Ovary (tissue), 9 donors: ENCODE data around the gene IGFBP4. TPM values are rescaled to one million over a fixed set of nuclear protein-coding genes. Genes with fewer than 3 reads are reported as not detected.

ENCODE experiments used
- DNase-seq, 5 donors: peaks; one replicate each; pipeline ENCODE4 v3.0.0-alpha.2; 2019 to 2020
- H3K27ac ChIP-seq, 2 donors: fragments of 200-600 bp; one replicate each; pipeline versions ENCODE4 v1.5.1 to v1.8.0; 2019 to 2022
- H3K27me3 ChIP-seq: fragments of 200-600 bp; one replicate; pipeline ENCODE4 v1.8.0; 2022
- H3K36me3 ChIP-seq: fragments of 200-600 bp; sonication (generic); one replicate; pipeline ENCODE4 v1.5.1; 2019
- H3K4me1 ChIP-seq: one replicate; pipeline ENCODE4 v1.8.1; 2013; ENCODE audit warnings: mild to moderate bottlenecking, moderate library complexity; ENCODE audit not compliant: insufficient read depth
- H3K4me3 ChIP-seq: fragments of 200-600 bp; sonication (generic); one replicate; pipeline ENCODE4 v1.5.1; 2017
- H3K9me3 ChIP-seq, 2 donors: fragments of 200-600 bp in 1 of 2; sonication (generic) in 1 of 2; one replicate each; pipeline versions ENCODE4 v1.5.1 to v1.8.1; 2013 to 2019; ENCODE audit warnings: mild to moderate bottlenecking in 1 of 2, moderate library complexity in 1 of 2
- EP300 ChIP-seq: sonication (generic); formaldehyde crosslinking; IDR thresholded peaks from one replicate; pipeline ENCODE4 v1.6.1; 2017; ENCODE audit warnings: antibody characterized with exemption
- POLR2A ChIP-seq: fragments of 450-650 bp; IDR thresholded peaks from one replicate; pipeline ENCODE4 v1.6.1; 2017; ENCODE audit warnings: antibody characterized with exemption, mild to moderate bottlenecking, moderate library complexity
- WGBS, 3 donors: extraction: QIAGEN DNeasy Blood & Tissue Kit in 1 of 3; methylation state at CpG; one replicate each; pipeline versions ENCODE4 v1.1.5 to v1.1.7; 2013 to 2017; 5-methylcytosine and 5-hydroxymethylcytosine counted together
- intact Hi-C, 4 donors: fragments of 100-400 bp; cut with DNase I; formaldehyde crosslinking; loops; one replicate each; pipeline versions ENCODE4 v1.11.0 to v1.15.1; 2022 to 2023
- polyA plus RNA-seq, 2 donors: library from polyadenylated mRNA; stranded (reverse); fragments of 200-250 nt in 1 of 2; fragments of 350-450 nt in 1 of 2; fragmentation: Illumina TruSeq in 1 of 2; extraction: RNeasy Lipid Tissue Mini Kit (QIAGEN cat#74804) in 1 of 2; gene quantifications; one replicate each; pipeline ENCODE4 v1.2.3, GENCODE V29; 2013 to 2014
- total RNA-seq, 7 donors: library from RNA; depleted of rRNA in 2 of 7; stranded (reverse); fragments of >200 nt in 2 of 7; fragmentation: NEBNext Ultra II Directional in 3 of 7; extraction: Animal tissue kit (Norgen Biotek cat#: 25700) in 3 of 7; gene quantifications; one replicate each; pipeline versions ENCODE4 v1.1.0 to v1.2.4, GENCODE V29; 2016 to 2023
- TF ChIP-seq, protein P1 (sequence below), 3 donors: fragments of 450-650 bp in 2 of 3; fragments of 200-600 bp in 1 of 3; IDR thresholded peaks; one replicate each; pipeline versions ENCODE4 v1.5.1 to v1.8.0; 2016 to 2022; ENCODE audit warnings: antibody characterized with exemption in 3 of 3, mild to moderate bottlenecking in 1 of 3
- donor health status: DM: no; HTN: no; CAD: no; lungs with moderate emphysema.
- donor health status: DM: no; HTN: no; CAD: no.
- donor health status: Bipolar disorder and iron deficiency.
- donor health status: DM: yes; HTN: yes; CAD: no.
- donor health status: DM: no; HTN: no; CAD: no.
- donor health status: DM: yes; HTN: yes; CAD: no.

The IGFBP4 gene
- total and polyA plus RNA-seq, 9 donors = 457 to 3,447 (median 1,281) TPM

DNA sequence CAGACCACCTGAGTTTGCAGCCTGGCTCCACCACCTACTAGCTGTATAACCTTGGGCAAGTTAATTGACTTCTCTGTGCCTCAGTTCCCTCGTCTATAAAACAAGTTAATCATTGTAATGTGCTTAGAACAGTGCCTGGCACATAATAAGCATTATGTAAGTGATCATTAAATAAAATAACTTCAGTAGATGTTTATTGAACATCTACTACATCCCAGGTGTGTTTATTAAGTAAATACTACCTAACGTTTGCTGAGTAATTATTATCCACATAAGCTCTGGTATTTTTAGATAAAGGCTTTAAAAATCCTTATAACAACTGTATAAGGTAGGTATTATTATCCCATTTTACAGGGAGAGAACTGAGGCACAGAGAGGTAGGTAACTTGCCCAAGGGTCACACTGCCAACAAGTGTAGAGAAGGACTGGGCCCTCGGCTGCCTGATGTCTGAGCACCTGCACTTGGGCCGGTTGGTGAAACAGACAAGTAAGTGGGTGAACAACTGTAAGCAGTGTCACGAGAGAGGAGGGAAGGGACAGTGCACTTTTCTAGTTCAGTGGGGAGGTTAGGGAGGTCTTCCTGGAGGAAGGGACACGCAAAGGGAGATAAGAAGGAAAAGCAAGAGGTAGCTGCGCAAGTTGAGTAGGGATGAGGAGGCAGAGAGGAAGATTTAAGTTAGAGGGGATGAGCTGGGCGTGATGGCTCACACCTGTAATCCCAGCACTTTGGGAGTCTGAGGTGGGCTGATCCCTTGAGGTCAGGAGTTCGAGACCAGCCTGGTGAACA is 53.6 kb downstream of the IGFBP4 start:
- H3K9me3 ChIP-seq = no peaks in the 10 kb centered on the region
- H3K4me1 ChIP-seq = peaks cover 2% of the 10 kb centered on the region
- WGBS, 3 donors = 72 to 78% (median 74%) methylated on average over 9 of the region's 9 CpGs
- TF ChIP-seq EP300 = no peak
- TF ChIP-seq POLR2A = no peak
- TF ChIP-seq, protein P1, sequence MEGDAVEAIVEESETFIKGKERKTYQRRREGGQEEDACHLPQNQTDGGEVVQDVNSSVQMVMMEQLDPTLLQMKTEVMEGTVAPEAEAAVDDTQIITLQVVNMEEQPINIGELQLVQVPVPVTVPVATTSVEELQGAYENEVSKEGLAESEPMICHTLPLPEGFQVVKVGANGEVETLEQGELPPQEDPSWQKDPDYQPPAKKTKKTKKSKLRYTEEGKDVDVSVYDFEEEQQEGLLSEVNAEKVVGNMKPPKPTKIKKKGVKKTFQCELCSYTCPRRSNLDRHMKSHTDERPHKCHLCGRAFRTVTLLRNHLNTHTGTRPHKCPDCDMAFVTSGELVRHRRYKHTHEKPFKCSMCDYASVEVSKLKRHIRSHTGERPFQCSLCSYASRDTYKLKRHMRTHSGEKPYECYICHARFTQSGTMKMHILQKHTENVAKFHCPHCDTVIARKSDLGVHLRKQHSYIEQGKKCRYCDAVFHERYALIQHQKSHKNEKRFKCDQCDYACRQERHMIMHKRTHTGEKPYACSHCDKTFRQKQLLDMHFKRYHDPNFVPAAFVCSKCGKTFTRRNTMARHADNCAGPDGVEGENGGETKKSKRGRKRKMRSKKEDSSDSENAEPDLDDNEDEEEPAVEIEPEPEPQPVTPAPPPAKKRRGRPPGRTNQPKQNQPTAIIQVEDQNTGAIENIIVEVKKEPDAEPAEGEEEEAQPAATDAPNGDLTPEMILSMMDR (IDR thresholded peaks at IDR 0.05) = no peak
- no peaks in the 10 kb centered on the region for H3K27me3 ChIP-seq
- H3K36me3 ChIP-seq = no peaks in the 10 kb centered on the region
- DNase-seq = no peak
- intact Hi-C loops = loop anchor here in 2 of 4 donors (5.0 kb wide), 2 partner anchors 65 to 275 kb away; no protein-coding TSS in a partner anchor
- H3K4me3 ChIP-seq = no peak overlapping the region
- H3K27ac ChIP-seq = no peak overlapping the region

DNA sequence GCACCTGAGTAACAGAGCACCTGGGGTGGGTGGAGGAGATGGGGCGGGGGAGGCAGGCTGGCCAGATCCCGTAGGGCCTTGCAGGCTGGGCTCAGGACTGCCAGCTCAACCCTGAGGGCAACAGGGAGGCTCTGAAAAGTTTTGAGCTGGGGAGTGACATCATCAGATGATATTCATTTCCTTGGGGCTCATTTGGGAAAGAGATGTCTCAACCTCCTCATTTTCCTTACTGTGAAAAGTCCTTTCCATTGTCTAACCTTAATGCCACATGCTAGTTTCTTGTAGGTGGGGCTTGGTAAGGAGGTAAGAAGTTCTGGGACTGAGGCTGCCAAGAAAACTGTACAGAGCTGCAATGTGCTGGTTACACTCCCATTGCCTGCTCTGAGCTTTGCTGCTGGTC is 54.4 kb downstream of the IGFBP4 start:
- Histone ChIP-seq H3K36me3 (no peaks in the 10 kb centered on the region), H3K27ac (no peak overlapping the region), H3K4me1 (peaks cover 2% of the 10 kb centered on the region), H3K4me3 (no peak overlapping the region), H3K9me3 (no peaks in the 10 kb centered on the region), H3K27me3 (no peaks in the 10 kb centered on the region)
- intact Hi-C loops = loop anchor here in 2 of 4 donors (5.0 kb wide), 2 partner anchors 65 to 275 kb away; no protein-coding TSS in a partner anchor
- no peak for DNase-seq
- 73 to 80% (median 75%) methylated on average over 2 of the region's 2 CpGs for WGBS, 3 donors
- TF ChIP-seq, protein P1 (IDR thresholded peaks at IDR 0.05) = no peak
- TF ChIP-seq POLR2A (no peak), EP300 (no peak)

DNA sequence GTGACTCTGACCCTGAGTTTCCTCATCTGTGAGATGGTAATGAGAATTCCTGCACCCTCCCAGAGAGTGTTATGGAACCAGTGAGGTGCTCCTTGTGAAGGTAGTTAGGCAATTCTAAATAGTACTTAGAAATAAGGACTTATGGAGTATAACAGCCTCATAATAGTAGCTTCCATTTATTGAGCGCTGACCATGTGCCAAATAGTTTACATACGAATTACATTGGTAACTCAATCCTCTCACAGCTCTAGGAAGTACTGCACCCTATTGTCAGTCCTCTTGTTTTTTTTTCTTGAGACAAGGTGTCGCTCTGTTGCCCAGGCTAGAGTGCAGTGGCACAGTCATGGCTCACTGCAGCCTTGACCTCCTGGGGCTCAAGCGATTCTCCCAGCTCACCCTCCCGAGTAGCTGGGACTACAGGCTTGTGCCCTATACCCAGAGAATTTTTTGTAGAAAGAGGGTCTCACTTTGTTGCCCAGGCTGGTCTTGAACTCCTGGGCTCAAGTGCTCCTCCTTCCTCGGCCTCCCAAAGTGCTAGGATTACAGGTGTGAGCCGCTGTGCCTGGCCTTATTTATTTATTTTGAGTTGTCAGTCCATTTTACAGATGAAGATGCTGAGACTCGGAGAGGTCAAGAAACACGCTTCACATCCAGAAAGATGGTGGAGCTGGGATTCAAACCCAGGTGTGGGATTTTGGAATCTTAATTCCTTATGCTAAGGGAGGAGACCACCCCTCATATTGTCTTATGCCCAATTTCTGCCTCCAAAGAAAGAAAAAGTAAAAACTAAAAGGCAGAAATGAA is 55.2 kb downstream of the IGFBP4 start:
- 72 to 84% (median 78%) methylated on average over 9 of the region's 9 CpGs for WGBS, 3 donors
- Histone ChIP-seq H3K27me3 (no peaks in the 10 kb centered on the region), H3K36me3 (no peaks in the 10 kb centered on the region), H3K27ac (no peak overlapping the region), H3K4me1 (peaks cover 2% of the 10 kb centered on the region), H3K4me3 (no peak overlapping the region), H3K9me3 (no peaks in the 10 kb centered on the region)
- no peak for DNase-seq
- intact Hi-C loops = loop anchor here in 2 of 4 donors (5.0 kb wide), 2 partner anchors 66 to 276 kb away; no protein-coding TSS in a partner anchor
- no peak for TF ChIP-seq EP300
- no peak for TF ChIP-seq POLR2A
- TF ChIP-seq, protein P1 (IDR thresholded peaks at IDR 0.05) = no peak

DNA sequence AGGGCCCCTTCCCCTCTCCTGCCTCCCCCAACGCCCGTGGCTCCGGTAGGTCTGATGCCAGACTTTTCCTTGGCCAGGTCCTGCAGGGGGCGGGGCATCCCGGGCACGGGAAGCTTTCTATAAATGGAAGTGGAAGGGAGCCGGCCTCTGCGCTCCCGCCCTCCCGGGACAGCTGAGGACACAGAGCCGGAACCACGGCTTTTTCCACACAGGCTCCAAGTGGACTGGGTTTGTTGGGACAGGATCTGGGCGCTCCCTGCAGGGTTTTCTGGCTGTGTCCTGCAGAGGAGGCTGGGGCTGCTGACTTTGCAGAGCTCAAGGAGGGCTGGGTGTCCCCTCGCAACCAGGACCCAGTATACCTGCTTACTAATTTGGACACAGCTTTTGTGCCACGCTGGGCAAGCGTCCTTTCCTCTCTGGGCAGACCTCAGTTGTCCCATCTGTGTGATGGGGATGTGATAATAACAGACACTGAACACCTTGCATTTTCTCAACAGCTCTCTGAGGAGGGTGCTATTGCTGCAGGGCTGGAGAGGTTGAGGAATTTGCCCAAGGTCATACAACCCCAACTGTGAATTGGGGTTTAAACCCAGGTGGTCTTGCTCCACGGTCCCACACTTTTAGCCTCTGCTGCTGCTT is 56.4 kb downstream of the IGFBP4 start:
- Histone ChIP-seq H3K4me1 (peaks cover 2% of the 10 kb centered on the region), H3K4me3 (no peak overlapping the region), H3K27me3 (no peaks in the 10 kb centered on the region), H3K9me3 (no peaks in the 10 kb centered on the region), H3K36me3 (no peaks in the 10 kb centered on the region), H3K27ac (no peak overlapping the region)
- TF ChIP-seq POLR2A (no peak), EP300 (no peak)
- TF ChIP-seq, protein P1 (IDR thresholded peaks at IDR 0.05) = no peak
- intact Hi-C loops = loop anchor here in 2 of 4 donors (5.0 kb wide), 2 partner anchors 67 to 277 kb away; no protein-coding TSS in a partner anchor
- peak; percentile 82 to 90 (median 84) for DNase-seq
- WGBS, 3 donors = 8 to 14% (median 9%) methylated on average over 17 of the region's 17 CpGs
